Measurements from ENCODE around the gene MTOR.
"Not testable (repeated sequence)": the region's sequence is repeated elsewhere in the genome, so short reads cannot be mapped to it uniquely, and the experiment has no call there.

MTOR gene

DNA sequence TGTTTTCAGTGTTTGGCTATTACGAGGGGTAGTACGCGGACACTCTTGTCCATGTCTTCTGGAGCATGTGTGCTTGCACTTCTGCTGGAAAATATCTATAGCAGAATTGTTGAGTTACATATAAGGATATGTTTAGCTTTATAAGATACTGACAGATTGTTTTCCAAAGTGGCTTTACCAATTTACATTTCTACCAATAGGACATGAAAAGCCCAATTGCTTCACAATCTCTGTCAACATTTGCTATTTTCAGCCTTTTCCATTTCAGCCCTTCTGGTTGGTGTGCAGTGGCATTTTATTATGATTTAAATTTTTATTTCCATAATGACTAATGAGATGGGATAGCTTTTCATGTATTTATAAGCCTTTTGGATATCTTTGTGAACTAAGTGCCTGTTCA lies 79.5 kb downstream of the MTOR start:
- no peaks in the 10 kb centered on the region for H3K36me3 ChIP-seq (ENCODE audit: control insufficient read depth, insufficient read depth, low read length)

DNA sequence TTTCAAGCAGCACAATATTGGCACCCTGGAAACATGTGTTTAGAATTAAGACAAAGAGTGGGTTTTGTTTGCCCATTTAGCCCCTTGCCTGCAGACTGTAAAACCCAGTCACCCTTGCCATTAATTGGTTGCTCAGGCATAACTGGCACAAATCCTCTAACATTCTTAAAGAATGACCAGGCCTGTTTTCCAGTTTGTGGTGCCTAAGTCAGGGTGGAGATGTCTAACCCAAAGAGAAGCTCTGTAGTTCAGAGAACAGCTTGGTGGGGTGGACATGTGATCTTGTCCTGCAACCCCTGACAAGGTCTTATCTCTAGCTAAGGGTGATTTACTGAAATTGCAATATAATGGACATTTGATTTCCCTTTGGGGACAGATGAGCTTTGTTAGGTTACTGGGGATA lies 82.0 kb downstream of the MTOR start:
- Histone ChIP-seq H3K9ac (ENCODE audit: low read length) (no peak overlapping the region), H3K4me3 (ENCODE audit: low read length) (no peak overlapping the region), H3K36me3 (ENCODE audit: control insufficient read depth, insufficient read depth, low read length) (no peaks in the 10 kb centered on the region), H2BK15ac (replicated peaks; ENCODE audit: low read depth) (no peak overlapping the region), H2AK5ac (ENCODE audit: low read length) (no peak overlapping the region), H3K4me1 (ENCODE audit: control insufficient read depth, low read depth, low read length) (no peaks in the 10 kb centered on the region), H3K23ac (ENCODE audit: low read length) (no peak overlapping the region), H4K8ac (ENCODE audit: low read depth, low read length) (no peak overlapping the region), H2BK5ac (ENCODE audit: low read length) (no peak overlapping the region), H3K4me2 (ENCODE audit: low read length) (no peak overlapping the region), H3K4ac (ENCODE audit: low read depth, low read length) (no peak overlapping the region), H3K79me2 (ENCODE audit: control insufficient read depth, insufficient read depth, low read length) (no peaks in the 10 kb centered on the region), H3K79me1 (ENCODE audit: low read length) (no peaks in the 10 kb centered on the region), H3K27ac (ENCODE audit: low read depth, low read length) (no peak overlapping the region), H3K18ac (ENCODE audit: low read length) (no peak overlapping the region), H4K5ac (ENCODE audit: low read length) (no peak overlapping the region), H2BK120ac (ENCODE audit: low read depth, low read length) (no peak overlapping the region), H3K27me3 (ENCODE audit: insufficient read depth, low read length, poor library complexity) (no peaks in the 10 kb centered on the region), H3K56ac (ENCODE audit: low read length) (no peak overlapping the region)
- no peak for DNase-seq

More for the DNA sequence above, 79.5 kb downstream of the MTOR start:
- no peak for DNase-seq
- H2BK15ac ChIP-seq (replicated peaks; ENCODE audit: low read depth) = no peak overlapping the region
- no peak overlapping the region for H2BK5ac ChIP-seq (ENCODE audit: low read length)
- no CpG with 5 or more reads among the region's 3 CpGs for WGBS (ENCODE audit: extremely low coverage, insufficient coverage, low lambda C conversion rate)
- no peaks in the 10 kb centered on the region for H3K79me1 ChIP-seq (ENCODE audit: low read length)
- H4K8ac ChIP-seq (ENCODE audit: low read depth, low read length) = no peak overlapping the region
- no peaks in the 10 kb centered on the region for H3K4me1 ChIP-seq (ENCODE audit: control insufficient read depth, low read depth, low read length)
- no peaks in the 10 kb centered on the region for H3K27me3 ChIP-seq (ENCODE audit: insufficient read depth, low read length, poor library complexity)
- H3K79me2 ChIP-seq (ENCODE audit: control insufficient read depth, insufficient read depth, low read length) = no peaks in the 10 kb centered on the region
- H3K4ac ChIP-seq (ENCODE audit: low read depth, low read length) = no peak overlapping the region
- no peak overlapping the region for H4K5ac ChIP-seq (ENCODE audit: low read length)
- H3K9ac ChIP-seq (ENCODE audit: low read length) = no peak overlapping the region
- no peak overlapping the region for H3K4me2 ChIP-seq (ENCODE audit: low read length)
- no peak overlapping the region for H3K4me3 ChIP-seq (ENCODE audit: low read length)
- no peak overlapping the region for H3K27ac ChIP-seq (ENCODE audit: low read depth, low read length)
- no peak overlapping the region for H3K56ac ChIP-seq (ENCODE audit: low read length)
- H2AK5ac ChIP-seq (ENCODE audit: low read length) = no peak overlapping the region
- H3K18ac ChIP-seq (ENCODE audit: low read length) = no peak overlapping the region
- no peak overlapping the region for H2BK120ac ChIP-seq (ENCODE audit: low read depth, low read length)
- H3K23ac ChIP-seq (ENCODE audit: low read length) = no peak overlapping the region

- H3K4me2 ChIP-seq (ENCODE audit: low read length); H3K36me3 ChIP-seq (ENCODE audit: control insufficient read depth, insufficient read depth, low read length); H3K27me3 ChIP-seq (ENCODE audit: insufficient read depth, low read length, poor library complexity); H3K9ac ChIP-seq (ENCODE audit: low read length); H3K18ac ChIP-seq (ENCODE audit: low read length); H2BK120ac ChIP-seq (ENCODE audit: low read depth, low read length); H4K8ac ChIP-seq (ENCODE audit: low read depth, low read length); H3K79me2 ChIP-seq (ENCODE audit: control insufficient read depth, insufficient read depth, low read length); H3K4ac ChIP-seq (ENCODE audit: low read depth, low read length); H4K5ac ChIP-seq (ENCODE audit: low read length); H3K56ac ChIP-seq (ENCODE audit: low read length); H3K79me1 ChIP-seq (ENCODE audit: low read length); H3K27ac ChIP-seq (ENCODE audit: low read depth, low read length); H3K23ac ChIP-seq (ENCODE audit: low read length); DNase-seq; H2AK5ac ChIP-seq (ENCODE audit: low read length); H3K4me1 ChIP-seq (ENCODE audit: control insufficient read depth, low read depth, low read length); H3K4me3 ChIP-seq (ENCODE audit: low read length); H2BK15ac ChIP-seq (replicated peaks; ENCODE audit: low read depth); H2BK5ac ChIP-seq (ENCODE audit: low read length): not testable (repeated sequence)
- WGBS (ENCODE audit: extremely low coverage, insufficient coverage, low lambda C conversion rate) = no CpG with 5 or more reads among the region's 3 CpGs
Observed at GRCh38 chr1:11179749-11180148, 82.6 kb downstream of the MTOR start.

DNA sequence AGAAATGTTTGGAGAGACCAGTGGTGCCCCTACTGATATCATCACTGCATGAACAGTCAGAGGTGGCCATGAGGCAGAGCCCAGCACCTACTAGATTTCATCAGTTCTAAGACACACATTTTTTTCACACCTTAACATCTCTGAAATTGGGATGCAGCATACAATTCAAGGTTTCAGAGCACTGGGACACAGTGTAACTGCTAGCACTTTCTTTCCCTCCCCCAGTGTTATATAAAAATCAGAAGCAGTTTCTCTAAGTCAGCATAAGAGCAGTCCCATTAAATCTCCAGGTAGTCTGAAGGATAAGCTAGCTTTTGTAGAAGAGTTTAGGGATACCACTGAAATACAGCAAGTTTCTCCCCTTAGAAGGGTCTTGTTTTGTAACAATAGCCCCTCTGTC lies 83.2 kb downstream of the MTOR start:
- no peak overlapping the region for H3K9ac ChIP-seq (ENCODE audit: low read length)
- no peaks in the 10 kb centered on the region for H3K27me3 ChIP-seq (ENCODE audit: insufficient read depth, low read length, poor library complexity)
- no peak overlapping the region for H2BK5ac ChIP-seq (ENCODE audit: low read length)
- no peak overlapping the region for H3K23ac ChIP-seq (ENCODE audit: low read length)
- peak overlapping the region; percentile 23 for H3K27ac ChIP-seq (ENCODE audit: low read depth, low read length)
- H3K4me3 ChIP-seq (ENCODE audit: low read length) = no peak overlapping the region
- H2BK15ac ChIP-seq (replicated peaks; ENCODE audit: low read depth) = no peak overlapping the region
- H3K18ac ChIP-seq (ENCODE audit: low read length) = no peak overlapping the region
- H3K36me3 ChIP-seq (ENCODE audit: control insufficient read depth, insufficient read depth, low read length) = no peaks in the 10 kb centered on the region
- no peak overlapping the region for H3K4ac ChIP-seq (ENCODE audit: low read depth, low read length)
- no peak overlapping the region for H3K56ac ChIP-seq (ENCODE audit: low read length)
- no peaks in the 10 kb centered on the region for H3K79me1 ChIP-seq (ENCODE audit: low read length)
- no peaks in the 10 kb centered on the region for H3K79me2 ChIP-seq (ENCODE audit: control insufficient read depth, insufficient read depth, low read length)
- no peak overlapping the region for H4K8ac ChIP-seq (ENCODE audit: low read depth, low read length)
- H4K5ac ChIP-seq (ENCODE audit: low read length) = no peak overlapping the region
- no peak overlapping the region for H3K4me2 ChIP-seq (ENCODE audit: low read length)
- DNase-seq = no peak
- H2AK5ac ChIP-seq (ENCODE audit: low read length) = no peak overlapping the region
- no peaks in the 10 kb centered on the region for H3K4me1 ChIP-seq (ENCODE audit: control insufficient read depth, low read depth, low read length)
- no peak overlapping the region for H2BK120ac ChIP-seq (ENCODE audit: low read depth, low read length)

GRCh38 chr1:11178021-11179015 lies 84.0 kb downstream of the MTOR start:
- H3K23ac ChIP-seq (ENCODE audit: low read length) = no peak overlapping the region
- no peaks in the 10 kb centered on the region for H3K27me3 ChIP-seq (ENCODE audit: insufficient read depth, low read length, poor library complexity)
- H2BK5ac ChIP-seq (ENCODE audit: low read length) = no peak overlapping the region
- no peak overlapping the region for H3K4ac ChIP-seq (ENCODE audit: low read depth, low read length)
- H3K4me1 ChIP-seq (ENCODE audit: control insufficient read depth, low read depth, low read length) = no peaks in the 10 kb centered on the region
- H4K8ac ChIP-seq (ENCODE audit: low read depth, low read length) = no peak overlapping the region
- no peak overlapping the region for H2BK15ac ChIP-seq (replicated peaks; ENCODE audit: low read depth)
- H3K36me3 ChIP-seq (ENCODE audit: control insufficient read depth, insufficient read depth, low read length) = no peaks in the 10 kb centered on the region
- peak overlapping the region; percentile 79 for H3K27ac ChIP-seq (ENCODE audit: low read depth, low read length)
- no peak overlapping the region for H2AK5ac ChIP-seq (ENCODE audit: low read length)
- H3K4me3 ChIP-seq (ENCODE audit: low read length) = no peak overlapping the region
- no peak overlapping the region for H3K4me2 ChIP-seq (ENCODE audit: low read length)
- H3K18ac ChIP-seq (ENCODE audit: low read length) = no peak overlapping the region
- WGBS (ENCODE audit: extremely low coverage, insufficient coverage, low lambda C conversion rate) = no CpG with 5 or more reads among the region's 7 CpGs
- H3K79me2 ChIP-seq (ENCODE audit: control insufficient read depth, insufficient read depth, low read length) = no peaks in the 10 kb centered on the region
- no peak overlapping the region for H3K56ac ChIP-seq (ENCODE audit: low read length)
- no peak overlapping the region for H3K9ac ChIP-seq (ENCODE audit: low read length)
- no peaks in the 10 kb centered on the region for H3K79me1 ChIP-seq (ENCODE audit: low read length)
- H2BK120ac ChIP-seq (ENCODE audit: low read depth, low read length) = no peak overlapping the region
- no peak overlapping the region for H4K5ac ChIP-seq (ENCODE audit: low read length)
- peak; percentile 40 for DNase-seq
